ENCODE results near the gene TMEM244.

DNA sequence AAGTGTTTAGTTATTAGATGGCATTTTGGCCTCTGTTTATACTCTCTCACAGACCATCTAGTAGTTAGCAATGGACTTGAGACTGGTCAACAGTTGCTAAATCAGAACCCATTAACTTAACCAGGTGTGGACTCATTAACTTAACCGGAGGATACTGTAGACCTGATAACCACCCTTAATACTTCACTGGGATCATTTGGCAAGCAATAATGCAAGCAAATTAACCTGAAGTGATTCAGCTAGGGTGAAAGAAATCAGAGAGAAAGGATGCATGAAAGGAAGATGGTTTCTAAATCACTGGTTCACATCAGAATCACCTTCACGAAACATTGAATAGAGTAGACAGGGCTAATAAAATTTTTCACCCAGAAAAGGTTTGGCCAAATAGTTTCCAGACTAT is 73.3 kb downstream of the TMEM244 start:
- no peak for TF ChIP-seq CTCF (IDR thresholded peaks at IDR 0.05)
- no peak for TF ChIP-seq POLR2A (IDR thresholded peaks at IDR 0.05)
